ENCODE measurements around the gene ANXA4.
A peak's percentile ranks its signal among the peaks of the same experiment; 100 is the strongest.

The ANXA4 gene

DNA sequence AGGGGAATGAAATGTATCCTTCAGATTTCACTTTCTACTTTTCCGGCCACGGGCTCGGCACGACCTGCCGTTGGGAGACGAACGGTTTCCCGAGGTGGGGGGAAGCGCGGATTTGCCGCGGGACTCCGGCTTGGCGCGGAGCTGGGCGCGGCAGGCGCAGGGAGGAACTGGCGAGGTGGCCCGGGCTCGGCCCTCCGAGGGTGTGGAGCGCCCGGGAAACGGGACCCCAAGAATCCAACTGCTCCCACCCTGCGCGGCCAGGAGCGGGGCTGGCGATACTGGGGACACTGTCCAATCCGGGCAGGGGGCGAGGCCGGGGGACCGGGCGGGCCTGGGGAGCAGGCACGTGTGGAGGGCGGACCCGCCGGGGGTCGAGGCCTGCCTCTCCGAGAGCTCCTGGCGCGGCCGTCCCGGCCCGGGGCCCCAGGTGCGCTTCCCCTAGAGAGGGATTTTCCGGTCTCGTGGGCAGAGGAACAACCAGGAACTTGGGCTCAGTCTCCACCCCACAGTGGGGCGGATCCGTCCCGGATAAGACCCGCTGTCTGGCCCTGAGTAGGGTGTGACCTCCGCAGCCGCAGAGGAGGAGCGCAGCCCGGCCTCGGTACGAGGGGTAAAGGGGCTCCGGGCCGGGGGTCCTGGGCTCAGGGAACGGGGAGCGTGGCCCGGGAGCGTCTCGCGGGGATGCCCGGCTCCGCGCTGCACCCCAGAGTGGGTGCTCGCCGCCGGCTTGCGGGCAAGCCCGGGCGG is at the start of gene ANXA4:
TSS of gene ANXA4 (plus strand) at position 560 of the 747 bp plus-strand sequence. CDS start 39,432 bp downstream, outside the sequence.
- DNase-seq (ENCODE audit: low read depth, low spot score): peak; percentile 69

DNA sequence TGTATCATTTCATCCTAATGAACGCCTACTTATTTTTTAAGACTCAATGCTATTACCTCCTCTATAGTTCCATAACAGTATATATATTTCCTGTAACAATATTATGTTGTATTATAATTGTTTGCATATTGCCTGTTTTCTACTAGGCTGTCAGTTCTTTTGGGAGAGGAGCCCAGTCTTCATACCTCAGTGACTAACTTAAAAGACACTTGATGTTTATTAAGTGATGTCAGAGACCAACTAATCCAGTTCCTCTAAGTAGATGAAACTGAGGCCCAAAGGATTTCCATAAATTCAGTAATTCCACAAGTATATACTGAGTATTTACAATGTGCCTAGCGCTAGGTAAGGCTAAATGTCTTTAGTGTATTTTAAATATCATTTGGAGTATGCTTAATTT is 49.5 kb upstream of the ANXA4 start:
- DNase-seq (ENCODE audit: low read depth, low spot score): no peak

DNA sequence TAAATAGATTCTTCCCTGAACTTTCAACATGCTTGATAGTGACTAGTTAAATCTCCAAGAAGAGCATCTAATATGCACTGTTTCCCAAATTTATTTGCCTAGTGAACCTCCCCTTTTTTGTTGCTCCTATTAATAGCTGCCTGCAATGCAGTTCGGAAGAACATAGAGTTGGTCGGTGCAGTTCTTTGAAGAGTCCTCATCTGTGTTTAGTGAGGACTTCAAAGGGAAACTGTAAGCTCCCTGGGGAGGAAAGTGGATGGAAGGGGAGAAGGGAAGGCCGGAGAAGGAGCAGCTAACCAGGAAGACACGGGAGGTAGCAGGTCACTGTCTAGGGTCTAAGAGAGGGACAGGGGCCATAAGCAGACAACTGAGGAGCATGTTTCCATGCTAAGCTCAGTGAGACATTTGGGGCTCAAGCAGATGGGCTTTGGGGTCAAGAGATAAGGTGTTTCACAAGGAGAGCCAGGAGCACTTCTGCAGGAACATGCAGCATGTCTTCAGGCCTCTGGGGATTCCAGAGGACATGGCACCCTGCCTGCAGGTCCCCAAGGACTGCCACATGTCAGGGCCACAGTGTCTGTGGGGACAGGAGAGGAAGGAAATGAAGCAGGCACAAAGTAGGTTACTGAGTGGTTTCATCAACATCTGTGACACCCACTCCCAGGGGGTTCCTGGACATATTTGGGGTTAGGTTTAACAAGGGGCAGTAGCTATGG is 48.7 kb upstream of the ANXA4 start:
- DNase-seq (ENCODE audit: low read depth, low spot score): no peak

DNA sequence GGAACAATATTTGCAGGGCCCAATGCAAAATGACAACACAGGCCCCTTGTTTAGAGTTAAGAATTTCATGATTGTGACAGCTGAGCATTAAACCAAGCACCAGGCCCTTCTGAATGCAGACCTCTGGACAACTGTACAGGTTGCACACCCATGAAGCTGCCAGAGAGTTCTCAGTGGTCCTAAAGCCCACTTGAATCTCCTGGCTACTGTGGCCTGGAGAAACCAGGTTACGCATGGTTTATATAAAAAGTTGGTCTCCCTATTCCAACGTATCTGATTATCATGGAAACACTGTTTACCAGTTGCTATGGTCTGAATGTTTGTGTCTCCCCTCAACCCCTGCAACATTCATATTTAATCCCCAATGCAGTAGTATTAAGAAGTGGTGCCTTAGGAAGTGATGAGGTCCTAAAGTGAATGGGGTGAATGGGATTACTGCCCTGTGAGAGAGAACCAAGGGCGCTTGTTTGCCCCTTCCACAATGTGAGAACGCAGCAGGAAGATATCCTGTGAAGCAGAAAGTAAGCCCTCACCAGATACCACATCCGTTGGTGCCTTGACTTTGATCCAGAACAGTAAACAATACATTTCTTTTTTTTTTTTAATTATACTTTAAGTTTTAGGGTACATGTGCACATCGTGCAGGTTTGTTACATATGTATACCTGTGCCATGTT is 48.0 kb upstream of the ANXA4 start:
- no peak for DNase-seq (ENCODE audit: low read depth, low spot score)

DNA sequence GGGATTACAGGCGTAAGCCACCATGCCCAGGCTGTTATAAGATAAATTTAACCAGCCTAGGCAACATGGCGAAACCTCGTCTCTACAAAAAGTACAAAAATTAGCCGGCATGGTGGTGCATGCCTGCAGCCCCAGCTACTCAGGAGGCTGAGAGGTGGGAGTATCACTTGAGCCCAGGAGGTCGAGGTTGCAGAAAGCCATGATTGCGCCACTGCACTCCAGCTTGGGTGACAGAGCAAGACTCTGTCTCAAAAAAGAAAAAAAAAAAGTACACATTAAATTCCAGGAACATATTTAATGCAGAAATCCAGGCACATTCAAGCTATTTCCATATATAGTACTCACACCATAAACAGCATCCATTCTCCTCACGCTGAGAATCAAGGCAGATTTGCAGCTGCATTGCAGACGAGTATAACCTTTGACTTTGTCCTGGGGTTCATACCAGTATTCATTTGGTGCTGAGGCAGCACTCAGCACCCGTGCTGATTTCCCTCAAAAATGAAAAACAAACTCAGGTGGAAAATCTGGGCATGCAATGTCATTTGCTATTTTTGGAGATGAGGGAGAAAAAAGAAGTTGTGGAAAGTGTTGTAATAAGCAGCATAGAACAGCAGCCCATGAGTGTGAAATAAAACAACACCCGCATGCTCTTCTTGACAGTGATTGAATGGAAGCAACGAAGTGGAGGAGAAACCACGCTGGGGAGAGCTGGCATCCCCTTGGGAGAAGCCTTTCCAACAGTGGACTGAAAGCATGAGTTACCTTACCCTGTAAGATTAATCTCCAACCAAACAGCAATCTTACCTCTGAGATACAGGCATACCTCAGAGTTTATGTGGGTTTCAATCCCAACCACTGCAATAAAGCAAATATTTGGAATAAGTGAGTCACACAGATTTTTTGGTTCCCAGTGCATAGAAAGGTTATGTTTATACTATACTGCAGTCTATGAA is 46.8 kb upstream of the ANXA4 start:
- DNase-seq (ENCODE audit: low read depth, low spot score): no peak

DNA sequence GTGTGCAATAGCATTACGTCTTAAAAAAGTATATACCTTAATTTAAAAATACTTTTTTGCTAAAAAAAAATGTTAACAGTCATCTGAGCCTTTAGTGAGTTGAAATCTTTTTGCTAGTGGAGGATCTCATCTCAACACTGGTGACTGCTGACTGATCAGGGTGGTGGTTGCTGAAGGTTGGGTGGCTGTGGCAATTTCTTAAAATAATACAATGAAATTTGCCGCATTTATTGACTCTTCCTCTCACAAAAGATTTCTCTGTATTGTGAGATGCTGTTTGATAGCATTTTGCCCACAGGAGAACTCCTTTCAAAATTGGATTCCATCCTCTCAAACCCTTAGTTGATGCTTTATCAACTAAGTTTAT is 46.1 kb upstream of the ANXA4 start:
- DNase-seq (ENCODE audit: low read depth, low spot score): no peak

DNA sequence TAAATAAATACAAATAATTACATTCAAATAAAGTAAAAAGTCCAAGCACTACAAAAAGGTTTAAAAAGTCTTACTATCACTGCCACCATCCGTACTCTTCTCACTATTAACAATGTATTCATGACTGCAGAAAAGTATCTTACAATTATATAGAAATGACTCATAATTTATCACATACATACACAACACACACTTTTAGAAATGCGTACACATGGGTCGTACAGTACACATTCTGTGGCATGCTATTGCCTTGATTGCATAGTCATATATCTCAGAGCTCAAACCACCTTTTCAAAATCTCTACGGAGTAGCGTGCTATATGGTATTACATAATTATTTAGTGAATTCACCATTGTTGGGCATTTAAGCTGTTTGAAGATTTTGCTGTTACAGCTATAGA is 41.6 kb upstream of the ANXA4 start:
- DNase-seq (ENCODE audit: low read depth, low spot score): no peak

DNA sequence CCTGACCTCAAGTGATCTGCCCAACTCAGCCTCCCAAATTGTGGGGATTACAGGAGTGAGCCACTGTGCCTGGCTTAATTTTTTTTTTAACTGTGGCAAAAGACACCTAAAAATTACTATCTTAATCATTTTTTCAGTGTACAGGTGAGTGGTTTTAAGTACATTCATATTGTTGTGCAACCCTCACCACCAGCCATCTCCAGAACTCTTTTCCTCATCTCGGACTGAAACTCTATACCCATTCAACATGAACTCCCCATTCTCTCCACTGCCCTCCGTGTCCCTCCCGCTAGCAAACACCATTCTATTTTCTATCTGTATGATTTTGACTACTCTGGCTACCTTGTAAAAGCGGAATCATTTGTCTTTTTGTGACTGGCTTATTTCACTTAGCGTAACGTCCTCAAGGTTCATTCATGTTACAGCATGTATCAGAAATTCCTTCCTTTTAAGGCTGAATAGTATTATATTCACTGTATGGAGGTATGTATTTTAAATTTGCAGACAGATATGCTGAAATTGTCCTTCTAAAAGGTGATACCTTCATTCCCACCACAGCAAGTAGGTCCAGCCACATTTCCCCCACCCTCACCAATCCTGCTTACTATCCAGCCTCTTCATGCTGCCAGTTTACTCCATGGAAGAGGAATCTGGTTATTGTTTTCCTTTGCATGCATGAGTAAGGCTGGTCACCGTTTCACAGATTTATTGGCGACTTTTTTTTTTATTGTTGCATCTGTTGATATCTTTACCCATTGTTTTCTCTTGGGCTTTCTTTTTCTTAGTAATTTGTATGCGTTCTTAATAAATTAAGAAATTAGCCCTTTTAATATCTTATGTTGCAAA is 40.6 kb upstream of the ANXA4 start:
- DNase-seq (ENCODE audit: low read depth, low spot score): no peak

DNA sequence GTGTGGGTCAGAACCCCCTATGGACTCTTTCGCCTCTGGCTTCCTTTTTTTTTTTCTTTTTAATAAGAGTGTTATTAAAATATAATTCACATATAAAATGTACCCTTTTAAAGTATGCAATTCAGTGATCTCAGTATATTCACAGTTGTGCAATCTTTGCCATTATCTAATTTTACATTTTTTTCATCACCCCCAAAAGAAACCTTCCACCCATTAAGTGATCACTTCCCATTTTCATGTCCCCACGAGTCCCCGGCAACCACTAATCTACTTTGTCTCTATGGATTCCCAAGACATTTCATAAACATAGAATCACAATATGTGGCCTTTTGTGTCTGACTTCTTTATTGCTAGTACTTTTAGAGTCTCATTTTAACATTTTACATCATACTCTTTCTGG is 38.7 kb upstream of the ANXA4 start:
- DNase-seq (ENCODE audit: low read depth, low spot score): no peak

DNA sequence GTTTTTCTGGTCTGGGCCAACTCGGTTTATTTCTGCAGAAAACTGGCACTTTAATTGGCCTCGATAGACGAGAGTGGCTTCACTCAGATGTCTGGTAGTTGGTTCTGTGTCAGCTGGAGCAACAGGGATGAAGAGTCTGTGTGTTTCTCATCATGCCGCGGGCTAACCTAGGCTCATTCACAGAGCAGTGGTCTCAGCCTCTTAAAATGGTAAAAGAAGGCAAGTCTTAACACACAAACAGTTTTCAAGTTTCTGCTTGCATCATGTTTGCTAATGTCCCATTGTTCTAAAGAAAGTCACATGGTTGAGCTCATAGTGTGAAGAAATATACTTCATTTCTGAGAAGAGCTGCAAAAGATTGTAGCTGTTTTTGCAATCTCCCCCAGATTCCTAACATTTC is 37.5 kb upstream of the ANXA4 start:
- no peak for DNase-seq (ENCODE audit: low read depth, low spot score)

DNA sequence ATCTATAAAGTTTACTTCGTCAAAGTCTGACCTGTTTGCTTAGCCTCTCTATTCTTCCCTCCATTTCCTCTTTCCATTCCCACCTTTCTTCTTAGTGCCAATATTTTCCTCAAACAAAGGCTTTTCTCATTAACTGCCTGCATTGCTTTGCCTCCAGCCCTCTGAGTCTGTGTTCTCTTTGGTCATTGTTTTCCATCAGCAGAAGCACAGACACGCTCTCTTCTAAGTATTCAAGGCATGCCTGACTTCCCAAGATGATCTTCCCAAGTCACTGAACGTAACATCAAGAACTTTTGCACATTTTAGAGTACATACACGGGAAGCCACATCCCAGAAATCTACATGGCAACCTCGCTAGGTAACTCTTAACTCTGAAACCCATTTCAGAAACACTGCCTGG is 32.6 kb upstream of the ANXA4 start:
- no peak for DNase-seq (ENCODE audit: low read depth, low spot score)

DNA sequence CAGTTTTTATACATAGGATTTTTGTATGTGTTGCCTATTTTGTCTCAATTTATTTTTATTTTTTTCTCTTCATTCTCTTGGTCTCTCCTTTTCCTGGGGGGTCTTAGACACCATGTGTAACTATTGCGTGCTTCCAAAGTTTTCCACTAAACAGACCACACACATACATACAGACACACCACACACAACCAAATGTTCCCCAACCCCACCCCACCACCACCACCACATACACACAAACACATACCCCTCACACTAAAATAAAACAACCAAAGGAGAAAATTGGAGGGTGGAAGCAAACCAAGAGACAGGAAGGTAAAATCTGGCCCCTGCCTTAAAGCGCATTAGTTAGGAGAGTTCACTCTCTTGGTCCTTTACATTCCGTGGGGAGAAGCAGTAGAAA is 30.0 kb upstream of the ANXA4 start:
- no peak for DNase-seq (ENCODE audit: low read depth, low spot score)

DNA sequence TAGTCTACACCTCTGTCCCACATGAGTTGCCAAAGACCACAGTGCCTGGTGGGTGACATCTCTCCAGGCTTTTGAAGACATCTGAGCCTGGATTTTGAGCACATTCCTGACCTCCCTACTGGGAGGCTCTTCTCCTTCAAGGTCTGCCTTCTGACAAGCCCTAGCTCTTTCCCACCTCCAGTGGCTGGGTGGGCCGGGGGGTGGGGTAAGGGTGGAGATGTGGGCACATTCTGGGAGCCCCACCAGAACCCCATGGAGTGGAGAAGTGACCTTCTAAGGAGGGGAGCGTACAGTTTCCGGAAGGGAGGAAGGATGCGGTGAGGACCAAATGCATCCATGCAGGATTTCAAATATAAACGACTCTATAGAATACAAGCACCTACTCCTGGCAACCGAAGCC is 27.9 kb upstream of the ANXA4 start:
- DNase-seq (ENCODE audit: low read depth, low spot score): no peak

DNA sequence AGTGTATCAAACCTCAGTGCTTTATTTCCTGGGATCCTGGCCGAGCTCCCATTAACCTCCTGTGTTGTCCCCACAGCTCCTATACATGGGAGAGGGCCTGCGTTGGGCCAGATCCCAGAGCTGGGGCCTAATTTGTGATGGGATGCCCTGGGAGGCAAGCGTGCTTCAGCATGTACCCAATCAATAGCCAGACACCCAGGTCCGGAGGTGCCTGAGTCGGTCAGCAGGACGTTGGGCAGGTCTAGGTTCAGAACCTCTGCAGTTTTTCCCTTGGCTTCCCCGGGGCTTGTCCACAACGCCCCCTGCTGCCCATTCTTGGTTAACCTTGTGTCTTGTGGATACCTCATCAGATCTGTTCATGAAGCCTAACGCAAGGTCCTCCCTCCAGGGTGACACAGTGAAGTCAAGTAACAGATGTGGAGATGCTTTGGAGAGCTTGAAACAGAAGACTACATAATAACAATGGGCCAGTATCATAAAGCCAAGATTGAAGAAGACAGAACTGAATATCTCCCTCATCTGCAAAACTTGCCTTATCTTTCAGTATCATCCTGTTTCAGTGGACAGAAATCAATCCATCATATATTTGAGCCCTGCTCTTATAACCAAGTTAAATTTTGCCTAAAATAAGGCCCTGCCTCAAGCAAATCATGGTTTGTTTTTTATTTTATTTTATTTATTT is 27.3 kb upstream of the ANXA4 start:
- DNase-seq (ENCODE audit: low read depth, low spot score): peak; percentile 93

DNA sequence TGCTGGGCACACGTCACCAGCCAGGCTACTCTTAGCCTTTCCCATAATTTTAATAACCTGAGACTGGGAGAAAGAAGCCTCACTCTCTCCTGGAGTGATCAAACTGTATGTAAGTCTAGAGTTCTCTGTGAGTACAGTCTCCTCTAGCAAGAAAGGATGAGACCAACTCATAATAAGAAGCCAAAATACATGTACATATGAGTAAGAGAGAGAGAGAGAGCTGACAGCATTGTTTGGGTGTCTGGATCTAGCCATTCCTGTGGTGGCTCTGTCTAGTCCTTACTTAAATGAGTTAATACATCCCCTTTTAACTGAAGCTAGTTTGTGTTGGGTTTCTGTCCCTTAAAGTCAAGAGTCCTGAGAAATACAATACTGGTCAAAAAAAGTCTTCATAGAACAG is 26.0 kb upstream of the ANXA4 start:
- no peak for DNase-seq (ENCODE audit: low read depth, low spot score)

DNA sequence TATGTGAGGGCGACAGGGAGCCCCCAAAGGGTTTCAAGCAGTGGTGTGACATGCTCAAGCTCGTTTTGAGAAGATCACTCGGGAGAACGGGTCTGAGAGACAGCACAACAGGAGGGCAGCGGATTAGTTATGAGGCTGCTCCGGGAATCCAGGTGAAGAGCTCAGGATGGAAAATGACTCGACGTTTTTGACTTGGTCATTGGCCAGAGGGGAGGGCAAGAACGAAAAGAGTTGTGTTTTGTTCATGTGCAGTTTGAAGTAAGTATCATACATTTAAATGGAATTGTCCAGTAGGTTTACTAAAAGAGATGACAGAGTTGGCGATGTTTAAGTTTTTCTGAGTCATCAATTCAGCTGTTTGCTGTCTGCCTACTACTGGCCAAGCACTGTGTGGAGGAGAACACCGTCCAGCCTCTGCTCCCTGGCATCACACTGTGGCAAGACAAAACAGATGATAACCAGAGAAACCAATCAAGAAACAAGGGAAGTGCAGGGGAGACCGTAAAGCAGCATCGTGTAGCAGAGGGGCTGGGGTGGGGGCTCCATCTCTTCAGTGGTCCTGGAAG is 25.3 kb upstream of the ANXA4 start:
- DNase-seq (ENCODE audit: low read depth, low spot score): no peak

DNA sequence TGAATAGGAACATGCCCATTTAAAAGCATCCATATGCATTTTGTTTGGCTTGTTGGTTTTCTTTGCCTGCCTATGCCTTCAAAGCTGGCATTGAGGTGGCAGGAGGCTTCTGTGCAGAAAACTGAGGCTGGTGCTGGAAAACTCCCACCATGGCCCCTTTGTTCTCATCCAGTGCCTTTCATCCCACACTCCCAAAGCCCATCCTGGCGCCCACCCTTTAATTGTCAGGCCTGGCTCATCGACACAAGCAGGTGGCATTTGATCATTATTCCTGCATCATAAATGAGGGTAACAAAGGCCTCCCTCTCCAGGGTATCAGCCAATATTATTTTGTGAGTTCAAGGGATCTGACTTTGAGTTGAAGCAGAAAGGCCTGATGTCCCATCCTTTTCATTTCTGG is 24.7 kb upstream of the ANXA4 start:
- DNase-seq (ENCODE audit: low read depth, low spot score): no peak

DNA sequence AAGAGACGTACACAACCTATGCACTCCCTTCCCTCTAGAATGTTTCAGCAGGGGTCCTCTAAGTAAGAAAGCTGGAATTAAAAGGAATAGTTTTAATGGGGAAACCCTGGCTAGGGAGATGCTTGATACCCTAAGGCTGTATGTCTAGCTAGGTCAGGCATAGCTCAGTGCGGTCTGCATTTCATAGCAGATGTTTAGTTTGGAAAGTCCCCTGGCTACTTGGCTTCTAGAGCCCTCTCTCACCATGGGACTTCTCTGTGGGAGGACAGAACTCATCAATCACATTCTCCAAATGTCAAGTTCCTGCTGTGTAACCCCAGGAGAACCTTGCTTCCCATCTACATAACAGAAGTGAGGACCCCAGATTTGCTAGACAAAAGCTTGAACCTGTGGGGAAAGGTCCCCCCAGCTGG is 24.1 kb upstream of the ANXA4 start:
- peak; percentile 77 for DNase-seq (ENCODE audit: low read depth, low spot score)

DNA sequence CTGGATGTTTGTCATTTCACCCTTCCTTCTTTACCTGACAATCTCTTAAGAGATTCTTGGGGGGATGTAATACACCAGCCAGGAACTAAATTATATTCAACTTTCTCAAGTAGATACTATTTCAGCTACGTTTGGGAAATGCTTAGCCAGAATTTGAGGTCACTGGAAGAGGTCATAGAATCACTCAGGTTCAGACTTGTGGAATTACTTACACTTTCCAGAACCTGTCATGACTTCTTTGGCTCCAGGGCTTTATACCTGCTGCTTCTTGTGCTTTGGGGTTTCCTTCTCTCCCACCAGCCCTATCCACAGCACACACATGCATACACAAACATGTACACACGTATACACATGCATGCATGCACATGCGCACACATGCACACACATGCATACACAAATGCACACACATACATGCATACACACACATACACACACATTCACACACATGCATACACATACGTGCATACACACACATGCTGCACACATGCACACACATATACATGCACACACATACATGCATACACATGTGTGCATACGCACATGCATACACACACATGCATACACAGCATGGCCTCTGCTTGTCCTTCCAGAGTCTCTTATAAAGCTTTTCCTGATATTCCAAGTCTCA is 23.5 kb upstream of the ANXA4 start:
- no peak for DNase-seq (ENCODE audit: low read depth, low spot score)
